Breast epithelium (tissue), 4 donors: ENCODE results near the gene PHKB. TPM values are rescaled to one million over a fixed set of nuclear protein-coding genes. Genes with fewer than 3 reads are reported as not detected.

Experiments used
- DNase-seq, 2 donors: peaks; one replicate each; pipeline ENCODE4 v3.0.0-alpha.2; 2019; ENCODE audit warnings: low spot score in 2 of 2
- H3K27ac ChIP-seq, 2 donors: fragments of 200-600 bp; sonication (generic) in 1 of 2; one replicate each; pipeline ENCODE4 v1.5.1; 2016 to 2019; ENCODE audit warnings: mild to moderate bottlenecking in 1 of 2
- H3K27me3 ChIP-seq, 2 donors: fragments of 200-600 bp; sonication (generic) in 1 of 2; one replicate each; pipeline versions ENCODE4 v1.5.1 to v1.6.0; 2017 to 2019; ENCODE audit warnings: control low read depth in 1 of 2, mild to moderate bottlenecking in 1 of 2
- H3K36me3 ChIP-seq: fragments of 200-600 bp; one replicate; pipeline ENCODE4 v1.5.1; 2019
- H3K4me1 ChIP-seq, 2 donors: fragments of 200-600 bp; sonication (generic); one replicate each; pipeline ENCODE4 v1.5.1; 2016 to 2019; ENCODE audit warnings: control low read depth in 1 of 2
- H3K4me3 ChIP-seq, 3 donors: fragments of 200-600 bp; sonication (generic); 1 replicate in 2 of 3; 2 replicates in 1 of 3; pipeline ENCODE4 v1.5.1; 2016 to 2019; ENCODE audit warnings: mild to moderate bottlenecking in 3 of 3, moderate library complexity in 2 of 3
- H3K9me3 ChIP-seq, 2 donors: fragments of 200-600 bp; sonication (generic) in 1 of 2; one replicate each; pipeline ENCODE4 v1.5.1; 2016 to 2019; ENCODE audit warnings: control low read depth in 1 of 2
- CTCF ChIP-seq, 3 donors: fragments of 450-650 bp; IDR thresholded peaks; one replicate each; pipeline ENCODE4 v1.5.1; 2016 to 2017; ENCODE audit warnings: antibody characterized with exemption in 3 of 3, mild to moderate bottlenecking in 3 of 3, moderate library complexity in 3 of 3
- POLR2A ChIP-seq: fragments of 450-650 bp; IDR thresholded peaks from one replicate; pipeline ENCODE4 v1.6.1; 2016; ENCODE audit warnings: antibody characterized with exemption, mild to moderate bottlenecking, moderate library complexity
- POLR2AphosphoS5 ChIP-seq, 3 donors: sonication (generic); formaldehyde crosslinking; IDR thresholded peaks; one replicate each; pipeline ENCODE4 v1.6.1; 2017; ENCODE audit warnings: antibody characterized with exemption in 3 of 3
- intact Hi-C: fragments of 100-400 bp; cut with DNase I; formaldehyde crosslinking; loops from one replicate; pipeline ENCODE4 v1.15.1; 2023; ENCODE audit warnings: low total_unique reads
- total RNA-seq, 3 donors: library from RNA; depleted of rRNA; stranded (reverse); fragments of >200 nt; gene quantifications; one replicate each; pipeline ENCODE4 v1.1.0, GENCODE V29; 2016

Gene PHKB
- total RNA-seq, 3 donors from 2014 or later: 77.9 to 111 (median 78.3) TPM

GRCh38 chr16:47699106-47699505 is 238.0 kb downstream of the PHKB start:
- H3K4me1 ChIP-seq: no peaks in the 10 kb centered on the region
- H3K36me3 ChIP-seq: peaks cover 8% of the 10 kb centered on the region
- intact Hi-C loops: no loop called here
- H3K9me3 ChIP-seq: no peaks in the 10 kb centered on the region
- no peak for DNase-seq
- no peak overlapping the region for H3K4me3 ChIP-seq
- TF ChIP-seq CTCF (IDR thresholded peaks at IDR 0.05) (no peak), POLR2A (no peak), POLR2AphosphoS5 (IDR thresholded peaks at IDR 0.05) (no peak)
- H3K27ac ChIP-seq: no peak overlapping the region
- no peaks in the 10 kb centered on the region for H3K27me3 ChIP-seq

GRCh38 chr16:47700857-47701587 is 239.9 kb downstream of the PHKB start:
- DNase-seq: no peak
- Histone ChIP-seq H3K27me3 (no peaks in the 10 kb centered on the region), H3K4me3 (no peak overlapping the region), H3K36me3 (peaks cover 8% of the 10 kb centered on the region), H3K4me1 (no peaks in the 10 kb centered on the region), H3K27ac (no peak overlapping the region), H3K9me3 (no peaks in the 10 kb centered on the region)
- TF ChIP-seq POLR2AphosphoS5 (IDR thresholded peaks at IDR 0.05) (no peak), POLR2A (no peak), CTCF (IDR thresholded peaks at IDR 0.05) (no peak)
- intact Hi-C loops: no loop called here

GRCh38 chr16:47705266-47705665 is 244.1 kb downstream of the PHKB start:
- no peaks in the 10 kb centered on the region for H3K27me3 ChIP-seq
- no peak overlapping the region for H3K4me3 ChIP-seq
- H3K27ac ChIP-seq: no peak overlapping the region
- no peak for TF ChIP-seq POLR2AphosphoS5 (IDR thresholded peaks at IDR 0.05)
- TF ChIP-seq POLR2A: no peak
- no peak for TF ChIP-seq CTCF (IDR thresholded peaks at IDR 0.05)
- H3K9me3 ChIP-seq: no peaks in the 10 kb centered on the region
- intact Hi-C loops: no loop called here
- no peaks in the 10 kb centered on the region for H3K36me3 ChIP-seq
- DNase-seq: no peak
- H3K4me1 ChIP-seq: no peaks in the 10 kb centered on the region

GRCh38 chr16:47711809-47712208 is 250.7 kb downstream of the PHKB start:
- TF ChIP-seq POLR2A (no peak), POLR2AphosphoS5 (IDR thresholded peaks at IDR 0.05) (no peak), CTCF (IDR thresholded peaks at IDR 0.05) (no peak)
- H3K27me3 ChIP-seq: no peaks in the 10 kb centered on the region
- H3K36me3 ChIP-seq: no peaks in the 10 kb centered on the region
- no peak overlapping the region for H3K4me3 ChIP-seq
- DNase-seq: no peak
- H3K27ac ChIP-seq: no peak overlapping the region
- no peaks in the 10 kb centered on the region for H3K4me1 ChIP-seq
- intact Hi-C loops: loop anchor here (10.0 kb wide), 1 partner anchor 533 kb away; the partner anchor contains the start of genes ABCC11 and LONP2
- H3K9me3 ChIP-seq: no peaks in the 10 kb centered on the region
